Natural killer cell (primary cell): ENCODE measurements around the gene SCOC. TPM values are rescaled to one million over a fixed set of nuclear protein-coding genes. Genes with fewer than 3 reads are reported as not detected.

Source experiments
- ATAC-seq, 3 donors: fragments of 150-1000 bp in 2 of 3; fragments of 200-7000 bp in 1 of 3; cut with Tn5 transposase; 1 replicate in 1 of 3; 2 replicates in 2 of 3; pipeline ENCODE4 v1.10.0; 2021; ENCODE audit warnings: mild to moderate bottlenecking in 2 of 3, moderate library complexity in 2 of 3
- DNase-seq, 2 donors: peaks; one replicate each; pipeline versions ENCODE4 v3.0.0 to v3.0.0-alpha.2; 2013 to 2021; ENCODE audit warnings: mixed read lengths in 1 of 2
- H3K27ac ChIP-seq: one replicate; pipeline ENCODE4 v1.5.1; 2013; ENCODE audit warnings: mild to moderate bottlenecking, low read length
- H3K27me3 ChIP-seq: one replicate; pipeline ENCODE4 v1.6.1; 2013; ENCODE audit warnings: low read length; ENCODE audit not compliant: control insufficient read depth, insufficient read depth
- H3K36me3 ChIP-seq: one replicate; pipeline ENCODE4 v1.6.1; 2013; ENCODE audit warnings: low read length; ENCODE audit not compliant: control insufficient read depth, insufficient read depth
- H3K4me1 ChIP-seq: one replicate; pipeline ENCODE4 v1.6.1; 2013; ENCODE audit warnings: low read length; ENCODE audit not compliant: control insufficient read depth, insufficient read depth
- H3K4me3 ChIP-seq: one replicate; pipeline ENCODE4 v1.5.1; 2013; ENCODE audit warnings: low read length
- H3K9me3 ChIP-seq: one replicate; pipeline ENCODE4 v1.6.1; 2013; ENCODE audit warnings: low read length; ENCODE audit not compliant: control insufficient read depth, insufficient read depth
- H3K27ac Mint-ChIP-seq, 2 donors: one replicate each; pipeline ENCODE4 v1.8.0; 2022; ENCODE audit warnings: mild to moderate bottlenecking in 2 of 2, mixed read lengths in 2 of 2, moderate library complexity in 1 of 2
- H3K27me3 Mint-ChIP-seq, 2 donors: one replicate each; pipeline ENCODE4 v1.8.0; 2022; ENCODE audit warnings: low read depth in 2 of 2, mixed read lengths in 2 of 2
- H3K36me3 Mint-ChIP-seq: one replicate; pipeline ENCODE4 v1.8.0; 2022; ENCODE audit warnings: mixed read lengths
- H3K4me1 Mint-ChIP-seq, 2 donors: one replicate each; pipeline ENCODE4 v1.8.0; 2022; ENCODE audit warnings: mixed read lengths in 2 of 2
- H3K4me3 Mint-ChIP-seq: one replicate; pipeline ENCODE4 v1.8.0; 2022; ENCODE audit warnings: mild to moderate bottlenecking, moderate library complexity, mixed read lengths
- H3K9me3 Mint-ChIP-seq, 2 donors: one replicate each; pipeline ENCODE4 v1.8.0; 2022; ENCODE audit warnings: mixed read lengths in 2 of 2
- CTCF ChIP-seq: fragments of 200-600 bp; IDR thresholded peaks from one replicate; pipeline ENCODE4 v1.8.0; 2022; ENCODE audit warnings: antibody characterized with exemption
- WGBS: methylation state at CpG from one replicate; pipeline ENCODE4 v1.1.7; 2013; ENCODE audit warnings: missing lambda C conversion rate; ENCODE audit not compliant: insufficient coverage; 5-methylcytosine and 5-hydroxymethylcytosine counted together
- intact Hi-C: fragments of 100-400 bp; cut with micrococcal nuclease; formaldehyde crosslinking; loops from one replicate; pipeline ENCODE4 v1.14.2; 2022
- total RNA-seq, 4 donors: library from RNA; stranded (reverse); fragments of 120-200 nt in 1 of 4; gene quantifications; one replicate each; pipeline versions ENCODE4 v1.2.3 to v1.2.4, GENCODE V29; 2013 to 2022

Gene SCOC
- total RNA-seq, 3 donors from 2014 or later (not counting 1 experiment from before 2014, with no cell fraction given), result 8.6 to 10.3 (median 9.4) TPM

GRCh38 chr4:140368686-140369085 is 4.8 kb upstream of the SCOC start:
- Mint-ChIP-seq H3K4me1 (peaks cover 9 to 10% of the 10 kb centered on the region in 2 donors), H3K27ac (no peak overlapping the region), H3K9me3 (no peaks in the 10 kb centered on the region), H3K4me3 (no peak overlapping the region), H3K36me3 (no peaks in the 10 kb centered on the region), H3K27me3 (peaks cover 0 to 5% of the 10 kb centered on the region in 2 donors)
- DNase-seq, result no peak
- Histone ChIP-seq H3K4me3 (no peak overlapping the region), H3K9me3 (no peaks in the 10 kb centered on the region), H3K27ac (no peak overlapping the region), H3K4me1 (no peaks in the 10 kb centered on the region), H3K27me3 (no peaks in the 10 kb centered on the region), H3K36me3 (no peaks in the 10 kb centered on the region)
- no peak for TF ChIP-seq CTCF
- intact Hi-C loops, result no loop called here
- WGBS, result 86% methylated on average over 3 of the region's 3 CpGs
- ATAC-seq, result no peak

GRCh38 chr4:140372751-140373327 is 607 bp upstream of the SCOC start:
- WGBS, result 1% methylated on average over 18 of the region's 21 CpGs
- no peaks in the 10 kb centered on the region for H3K9me3 ChIP-seq
- intact Hi-C loops, result loop anchor here (1.0 to 5.0 kb wide), 4 partner anchors 151 to 1071 kb away; partner anchors contain the start of genes ELMOD2, MAML3, NAA15 and NDUFC1

GRCh38 chr4:140374130-140374477 is 658 bp downstream of the SCOC start:
- no peak for TF ChIP-seq CTCF
- intact Hi-C loops, result loop anchor here (5.0 kb wide), 3 partner anchors 222 to 1072 kb away; partner anchors contain the start of genes MAML3, NAA15, NDUFC1 and ZNF330
- Mint-ChIP-seq H3K4me3 (peak overlapping the region; percentile 83), H3K27ac (no peak overlapping the region), H3K27me3 (no peaks in the 10 kb centered on the region), H3K36me3 (no peaks in the 10 kb centered on the region), H3K4me1 (peaks cover 29 to 36% of the 10 kb centered on the region in 2 donors), H3K9me3 (no peaks in the 10 kb centered on the region)
- Histone ChIP-seq H3K27ac (peak overlapping the region; percentile 52), H3K27me3 (no peaks in the 10 kb centered on the region), H3K4me1 (peaks cover 7% of the 10 kb centered on the region), H3K4me3 (peak overlapping the region; percentile 76), H3K9me3 (no peaks in the 10 kb centered on the region), H3K36me3 (peaks cover under 1% of the 10 kb centered on the region)
- peak in 1 of 2 donors; percentile 16 for DNase-seq
- 21% methylated on average over 8 of the region's 8 CpGs for WGBS
- ATAC-seq, result no peak

More at GRCh38 chr4:140372751-140373327, 607 bp upstream of the SCOC start:
- no peaks in the 10 kb centered on the region for H3K27me3 Mint-ChIP-seq
- no peaks in the 10 kb centered on the region for H3K9me3 Mint-ChIP-seq
- TF ChIP-seq CTCF, result peak; percentile 22
- H3K4me1 Mint-ChIP-seq, result peaks cover 29 to 36% of the 10 kb centered on the region in 2 donors
- Histone ChIP-seq H3K27me3 (no peaks in the 10 kb centered on the region), H3K4me3 (peak overlapping the region; percentile 76), H3K36me3 (no peaks in the 10 kb centered on the region), H3K4me1 (peaks cover 7% of the 10 kb centered on the region), H3K27ac (peak overlapping the region; percentile 75)
- DNase-seq (peak; percentile 16 to 71), ATAC-seq (peak; percentile 49 to 71 (median 52))
- no peak overlapping the region for H3K4me3 Mint-ChIP-seq
- H3K36me3 Mint-ChIP-seq, result no peaks in the 10 kb centered on the region
- no peak overlapping the region for H3K27ac Mint-ChIP-seq

GRCh38 chr4:140382732-140383131 is 9.3 kb downstream of the SCOC start:
- H3K36me3 Mint-ChIP-seq, result no peaks in the 10 kb centered on the region

More at GRCh38 chr4:140382732-140383131, 9.3 kb downstream of the SCOC start:
- H3K27ac ChIP-seq, result no peak overlapping the region
- intact Hi-C loops, result no loop called here
- H3K27ac Mint-ChIP-seq, result no peak overlapping the region
- ATAC-seq (no peak), DNase-seq (no peak)
- H3K9me3 ChIP-seq, result no peaks in the 10 kb centered on the region
- H3K4me1 Mint-ChIP-seq, result peaks cover 0 to under 1% of the 10 kb centered on the region in 2 donors
- TF ChIP-seq CTCF, result no peak
- no peaks in the 10 kb centered on the region for H3K9me3 Mint-ChIP-seq
- H3K4me1 ChIP-seq, result no peaks in the 10 kb centered on the region
- no peak overlapping the region for H3K4me3 Mint-ChIP-seq
- peaks cover 19% of the 10 kb centered on the region for H3K36me3 ChIP-seq
- H3K27me3 Mint-ChIP-seq, result no peaks in the 10 kb centered on the region
- H3K4me3 ChIP-seq, result no peak overlapping the region
- H3K27me3 ChIP-seq, result peaks cover 2% of the 10 kb centered on the region
